ENCODE measurements around the gene ARHGEF28. TPM values are rescaled to one million over a fixed set of nuclear protein-coding genes. Genes with fewer than 3 reads are reported as not detected.

The ARHGEF28 gene
- total and polyA plus RNA-seq, 2 of the 4 experiments (the other 2 are of a cell fraction), result 3.6 to 16.0 TPM

GRCh38 chr5:73902327-73903051 is 276.5 kb downstream of the ARHGEF28 start (continued):
- TF ChIP-seq MXI1 (IDR thresholded peaks at IDR 0.05; ENCODE audit: borderline replicate concordance, low read depth, low read length), result no peak

GRCh38 chr5:73903169-73903568 is 277.2 kb downstream of the ARHGEF28 start:
- Histone ChIP-seq H3K79me1 (ENCODE audit: low read depth in 1 of 2, low read length in 2 of 2) (no peaks in the 10 kb centered on the region), H3K9ac (ENCODE audit: low read depth, low read length) (no peak overlapping the region), H2BK120ac (ENCODE audit: low read depth, low read length) (no peak overlapping the region), H3K56ac (ENCODE audit: extremely low read depth, insufficient read depth, low read length) (no peak overlapping the region), H3K4me1 (ENCODE audit: control insufficient read depth, insufficient read depth, low read length) (peaks cover 4% of the 10 kb centered on the region), H3K27me3 (ENCODE audit: control insufficient read depth, insufficient read depth, low read length) (no peaks in the 10 kb centered on the region), H3K27ac (ENCODE audit: insufficient read depth, low read length) (no peak overlapping the region), H2BK15ac (ENCODE audit: low read depth, low read length) (no peak overlapping the region), H2AFZ (replicated peaks; ENCODE audit: low read length, poor library complexity) (no peak overlapping the region), H3K18ac (ENCODE audit: low read depth, low read length) (no peak overlapping the region), H3K23ac (ENCODE audit: low read depth, low read length) (no peak overlapping the region), H3K4me2 (ENCODE audit: low read depth, low read length) (no peak overlapping the region), H4K5ac (ENCODE audit: low read depth, low read length) (no peak overlapping the region), H2AK9ac (replicated peaks; ENCODE audit: low read depth, low read length, poor library complexity) (no peak overlapping the region), H2AK5ac (ENCODE audit: low read depth, low read length) (no peak overlapping the region), H2BK5ac (ENCODE audit: low read depth, low read length, poor library complexity, severe bottlenecking) (no peak overlapping the region), H4K8ac (ENCODE audit: low read depth in 2 of 2, low read length in 2 of 2) (no peak overlapping the region), H4K91ac (ENCODE audit: insufficient read depth, low read depth, low read length) (no peak overlapping the region), H3K9me3 (ENCODE audit: control insufficient read depth, insufficient read depth, low read length) (no peaks in the 10 kb centered on the region), H3K9me1 (ENCODE audit: insufficient read depth, low read length) (no peaks in the 10 kb centered on the region), H4K20me1 (ENCODE audit: insufficient read depth, low read length) (no peaks in the 10 kb centered on the region), H3K36me3 (ENCODE audit: control insufficient read depth, insufficient read depth, low read length) (0 out of 2 replicates have a peak, but pooled peaks cover 2% of the 10 kb centered on the region), H3K14ac (replicated peaks; ENCODE audit: low read depth, low read length) (no peak overlapping the region), H3K4me3 (ENCODE audit: insufficient read depth, low read depth, low read length) (no peak overlapping the region), H3K4ac (ENCODE audit: low read depth, low read length) (no peak overlapping the region), H2BK20ac (ENCODE audit: low read depth, low read length) (no peak overlapping the region)
- ChIA-PET POLR2A (ENCODE audit: unreplicated experiment) (no interaction called here), CTCF (interaction anchor here (0.5 kb wide), 1 partner anchor 613 kb away, joined by 4 read pairs; no protein-coding TSS in a partner anchor)
- dilution Hi-C loops (cut with HindIII; ENCODE audit: low sequenced_read_pairs, unreplicated experiment), result no loop called here
- DNase-seq (no peak), ATAC-seq (ENCODE audit: low read depth) (no peak)
- 100% methylated on average over 4 of the region's 9 CpGs; no CpG with 5 or more reads in 1 of the 2 experiments for WGBS, 2 experiments (ENCODE audit: extremely low coverage in 2 of 2, insufficient read length in 1 of 2)
- in situ Hi-C loops (cut with MboI; ENCODE audit: low sequenced_read_pairs), result loop anchor here (5.0 to 25.0 kb wide), 2 partner anchors 744 to 1009 kb away; no protein-coding TSS in a partner anchor
- BruUV-seq (replicated peaks), result no TSS peak
- TF ChIP-seq CTCF (conservative IDR thresholded peaks at IDR 0.05; ENCODE audit: low read depth, low read length), result no peak
- TF ChIP-seq FOS (IDR thresholded peaks at IDR 0.05; ENCODE audit: low read depth, low read length), result no peak
- no peak for TF ChIP-seq CEBPB (IDR thresholded peaks at IDR 0.05; ENCODE audit: low read depth, low read length)
- no peak for TF ChIP-seq RFX5 (IDR thresholded peaks at IDR 0.05; ENCODE audit: low read depth, low read length)
- no peak for TF ChIP-seq CHD1 (IDR thresholded peaks at IDR 0.05; ENCODE audit: low read depth, low read length)
- TF ChIP-seq BHLHE40 (IDR thresholded peaks at IDR 0.05; ENCODE audit: low read depth, low read length), result no peak
- no peak for TF ChIP-seq ELK1 (IDR thresholded peaks at IDR 0.05; ENCODE audit: borderline replicate concordance, low read depth, low read length)
- no peak for TF ChIP-seq RAD21 (IDR thresholded peaks at IDR 0.05; ENCODE audit: low read length)
- no peak for TF ChIP-seq RCOR1 (IDR thresholded peaks at IDR 0.05; ENCODE audit: insufficient replicate concordance, low read length)
- no peak for TF ChIP-seq MAFK (IDR thresholded peaks at IDR 0.05; ENCODE audit: low read depth, low read length)
- intact Hi-C loops (cut with micrococcal nuclease), result loop anchor here (10.0 kb wide), 1 partner anchor 1012 kb away; no protein-coding TSS in a partner anchor
